Activated CD8-positive, alpha-beta memory T cell treated with anti-CD3 and anti-CD28 coated beads, Interleukin-2, amount 50 U/mL, for 1 hour (primary cell): ENCODE results near the gene RIOK1.
"Not testable (repeated sequence)": the region's sequence is repeated elsewhere in the genome, so short reads cannot be mapped to it uniquely, and the experiment has no call there.

Experiments
- DNase-seq: peaks from one replicate; pipeline ENCODE4 v3.0.0-alpha.2; 2020; ENCODE audit errors: extremely low read depth

Gene RIOK1

DNA sequence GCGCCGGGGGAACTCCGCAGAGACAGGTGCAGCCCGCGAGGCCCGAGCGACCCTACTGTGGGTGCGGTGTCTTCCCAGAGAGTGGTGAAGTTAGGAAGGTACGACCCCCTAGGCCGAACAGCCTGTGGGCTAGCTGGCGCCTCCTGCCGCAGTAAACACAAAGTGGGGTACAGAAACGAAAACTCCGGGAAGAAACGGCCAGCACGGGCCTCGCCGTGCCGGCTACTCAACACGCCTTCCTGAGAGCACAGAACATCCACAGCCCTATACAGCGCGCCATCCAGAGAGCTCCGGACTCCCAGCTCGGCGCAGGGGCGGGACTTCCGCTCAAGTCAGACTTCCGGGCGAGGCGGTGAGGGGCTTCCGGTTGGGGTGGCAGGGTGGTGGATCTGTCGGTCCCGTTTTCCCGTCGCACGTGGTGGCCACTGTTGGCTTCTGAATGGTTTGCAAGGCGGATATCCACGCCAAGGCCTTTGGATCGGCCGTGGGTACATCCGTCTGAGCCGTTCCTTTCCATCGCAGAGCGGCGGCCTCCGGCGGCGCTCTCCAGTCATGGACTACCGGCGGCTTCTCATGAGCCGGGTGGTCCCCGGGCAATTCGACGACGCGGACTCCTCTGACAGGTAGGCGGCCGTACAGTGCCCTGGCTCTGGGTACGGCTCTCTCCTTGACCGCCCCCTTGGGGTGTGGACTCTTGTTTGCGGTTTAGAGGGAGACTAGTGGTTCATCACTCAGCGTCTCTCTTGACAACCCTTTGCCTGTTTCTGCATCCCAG, at the start of gene RIOK1, which contains the start of gene CAGE1:
TSS of gene RIOK1 (plus strand) at position 358 of the 775 bp plus-strand sequence. CDS start at position 553, 195 bp downstream.
TSS of gene CAGE1 (minus strand) at position 292 of the 775 bp plus-strand sequence. CDS start 2,569 bp downstream, outside the sequence.
- DNase-seq = peak; percentile 88

DNA sequence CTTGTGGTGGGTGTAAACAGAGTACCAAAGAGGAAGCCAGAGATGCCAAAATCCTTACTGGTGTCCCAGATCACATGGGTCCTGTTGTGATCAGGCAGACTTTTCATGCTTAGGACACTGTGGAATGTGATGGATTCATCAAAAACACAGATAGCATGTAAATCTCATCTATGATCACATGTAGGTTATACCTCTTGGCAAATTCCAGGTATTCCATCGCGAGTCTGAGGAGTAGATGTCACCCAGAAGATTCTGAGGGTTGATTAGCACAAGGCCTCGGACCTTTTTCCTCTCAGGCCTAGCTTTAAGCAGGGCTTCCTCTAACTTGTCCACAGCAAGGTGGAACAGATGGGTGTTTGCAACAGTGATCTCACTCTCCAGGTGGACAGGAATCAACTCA, 48.3 kb upstream of the RIOK1 start:
- no peak for DNase-seq

DNA sequence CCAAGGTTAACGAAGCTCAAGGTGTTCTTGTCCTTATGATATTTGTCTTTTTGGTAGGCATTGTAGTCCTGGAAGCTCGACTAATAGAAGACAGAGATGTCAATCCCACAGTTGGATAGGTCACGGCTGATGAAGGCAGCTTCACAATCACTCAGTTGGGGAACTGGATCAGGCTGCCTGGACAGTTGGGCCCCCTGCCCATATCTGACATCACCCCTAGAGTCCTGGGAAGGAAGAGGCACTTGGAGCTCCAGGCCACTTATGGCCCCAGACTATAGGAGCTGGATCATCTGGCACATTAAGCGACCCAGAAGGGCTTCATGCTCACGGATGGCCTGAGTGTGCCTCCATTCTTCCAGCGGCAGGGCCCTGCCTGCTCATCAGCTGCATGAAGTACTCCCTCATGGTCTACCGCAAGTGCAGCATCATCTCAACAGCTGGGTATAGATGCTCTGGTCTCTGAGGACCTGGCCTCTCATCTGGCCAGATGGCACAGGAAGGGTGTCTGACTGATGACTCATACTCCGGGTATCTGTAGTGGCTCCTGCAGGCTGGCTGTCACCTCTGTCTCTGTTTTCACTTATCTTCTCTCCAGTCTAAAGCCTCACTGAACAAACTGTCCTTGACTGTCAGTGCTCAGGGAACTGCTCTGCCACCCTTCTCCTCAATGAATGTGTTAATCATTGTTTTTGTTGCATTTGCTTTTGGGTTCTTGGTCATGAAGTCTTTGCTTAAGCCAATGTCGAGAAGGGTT, 47.4 kb upstream of the RIOK1 start:
- DNase-seq = no peak

DNA sequence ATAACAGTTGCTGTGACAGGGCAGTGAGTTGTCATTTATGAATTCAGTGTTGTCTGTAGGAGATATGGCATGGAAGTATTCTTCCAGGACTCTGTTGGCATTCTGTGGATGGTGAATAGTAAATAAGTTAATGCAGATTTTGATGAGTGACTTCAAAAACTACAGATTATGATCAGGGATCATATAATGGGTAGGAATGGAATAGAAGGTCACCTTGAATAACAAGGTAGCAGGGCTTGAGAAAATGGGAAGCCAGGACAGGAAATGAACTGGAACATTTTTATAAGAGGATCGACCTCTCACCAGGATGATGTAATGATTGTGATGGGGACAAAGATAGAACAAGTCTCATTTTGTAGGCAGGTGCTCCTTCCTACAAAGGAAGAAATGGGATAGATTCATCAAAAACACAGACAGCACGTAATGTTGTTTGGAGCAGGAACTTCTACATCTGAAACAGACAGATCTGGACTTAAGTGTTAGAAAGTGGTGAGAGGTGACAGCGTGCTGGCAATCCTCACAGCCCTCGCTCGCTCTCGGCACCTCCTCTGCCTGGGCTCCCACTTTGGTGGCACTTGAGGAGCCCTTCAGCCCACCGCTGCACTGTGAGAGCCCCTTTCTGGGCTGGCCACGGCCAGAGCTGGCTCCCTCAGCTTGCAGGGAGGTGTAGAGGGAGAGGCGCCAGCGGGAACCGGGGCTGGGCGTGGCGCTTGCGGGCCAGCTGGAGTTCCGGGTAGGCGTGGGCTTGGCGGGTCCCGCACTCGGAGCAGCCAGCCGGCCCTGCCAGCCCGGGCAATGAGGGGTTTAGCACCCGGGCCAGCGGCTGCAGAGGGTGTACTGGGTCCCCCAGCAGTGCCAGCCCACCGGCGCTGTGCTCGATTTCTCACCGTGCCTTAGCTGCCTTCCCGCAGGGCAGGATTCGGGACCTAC, 45.8 kb upstream of the RIOK1 start:
- DNase-seq = no peak

DNA sequence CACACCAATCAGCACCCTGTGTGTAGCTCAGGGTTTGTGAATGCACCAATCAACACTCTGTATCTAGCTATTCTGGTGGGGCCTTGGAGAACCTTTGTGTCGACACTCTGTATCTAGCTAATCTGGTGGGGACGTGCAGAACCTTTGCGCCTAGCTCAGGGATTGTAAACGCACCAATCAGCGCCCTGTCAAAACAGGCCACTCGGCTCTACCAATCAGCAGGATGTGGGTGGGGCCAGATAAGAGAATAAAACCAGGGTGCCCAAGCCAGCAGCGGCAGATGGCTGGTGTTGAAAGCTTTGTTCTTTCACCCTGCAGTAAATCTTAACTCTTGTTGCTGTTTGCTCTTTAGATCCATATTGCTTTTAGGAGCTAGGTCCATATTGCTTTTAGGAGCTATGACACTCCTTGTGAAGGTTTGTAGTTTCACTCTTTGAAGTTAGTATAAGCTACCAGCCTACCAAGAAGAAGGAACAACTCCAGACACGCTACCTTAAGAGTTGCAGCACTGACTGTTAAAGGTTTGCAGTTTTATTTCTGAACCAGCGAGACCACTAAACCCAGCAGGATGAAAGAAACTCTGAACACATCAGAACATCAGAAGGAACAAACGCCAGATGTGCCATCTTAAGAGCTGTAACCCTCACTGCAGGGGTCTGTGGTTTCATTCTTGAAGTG, 44.7 kb upstream of the RIOK1 start:
- not testable (repeated sequence) for DNase-seq

DNA sequence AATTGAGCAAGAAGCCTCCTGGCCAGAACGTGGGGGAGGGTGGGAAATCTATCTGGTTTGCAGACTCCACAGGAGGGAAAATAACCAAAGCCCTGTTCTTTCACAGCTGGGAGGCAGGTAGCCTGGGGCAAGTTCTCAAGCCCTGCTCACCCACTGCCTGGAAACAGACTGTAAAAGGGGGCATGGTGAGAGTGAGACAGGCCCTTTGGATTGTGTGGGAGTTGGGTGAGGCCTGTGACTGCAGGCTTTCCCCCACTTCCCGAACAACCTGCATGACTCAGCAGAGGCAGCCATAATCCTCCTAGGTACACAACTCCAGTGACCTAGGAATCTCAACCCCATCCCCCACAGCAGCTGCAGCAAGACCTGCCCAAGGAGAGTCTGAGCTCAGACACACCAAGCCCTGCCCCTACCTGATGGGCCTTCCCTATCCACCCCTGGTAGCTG, 42.0 kb upstream of the RIOK1 start:
- DNase-seq = not testable (repeated sequence)

DNA sequence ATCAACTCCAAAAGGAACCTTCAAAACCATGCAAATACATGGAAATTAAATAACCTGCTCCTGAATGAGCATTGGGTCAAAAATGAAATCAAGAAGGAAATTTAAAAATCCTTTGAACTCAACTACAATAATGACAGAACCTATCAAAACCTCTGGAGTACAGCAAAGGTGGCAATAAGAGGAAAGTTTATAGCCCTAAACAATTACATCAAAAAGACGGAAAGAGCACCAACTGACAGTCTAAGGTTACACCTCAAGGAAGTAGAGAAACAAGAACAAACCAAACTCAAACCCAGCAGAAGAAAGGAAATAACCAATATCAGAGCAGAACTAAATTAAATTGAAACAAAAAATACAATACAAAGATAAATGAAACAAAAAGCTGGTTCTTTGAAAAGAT, 39.0 kb upstream of the RIOK1 start:
- not testable (repeated sequence) for DNase-seq

DNA sequence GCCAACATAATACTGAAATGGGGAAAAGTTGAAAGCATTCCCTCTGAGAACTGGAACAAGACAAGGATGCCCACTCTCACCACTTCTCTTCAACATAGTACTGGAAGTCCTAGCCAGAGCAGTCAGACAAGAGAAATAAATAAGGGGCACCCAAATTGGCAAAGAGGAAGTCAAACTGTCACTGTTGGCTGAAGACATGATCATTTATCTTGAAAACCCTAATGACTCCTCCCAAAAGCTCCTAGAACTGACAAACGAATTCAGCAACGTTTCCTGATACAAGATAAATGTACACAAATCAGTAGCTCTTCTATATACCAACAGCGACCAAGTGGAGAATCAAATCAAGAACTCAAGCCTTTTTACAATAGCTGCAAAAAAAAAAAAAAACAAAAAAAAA, 37.7 kb upstream of the RIOK1 start:
- not testable (repeated sequence) for DNase-seq

DNA sequence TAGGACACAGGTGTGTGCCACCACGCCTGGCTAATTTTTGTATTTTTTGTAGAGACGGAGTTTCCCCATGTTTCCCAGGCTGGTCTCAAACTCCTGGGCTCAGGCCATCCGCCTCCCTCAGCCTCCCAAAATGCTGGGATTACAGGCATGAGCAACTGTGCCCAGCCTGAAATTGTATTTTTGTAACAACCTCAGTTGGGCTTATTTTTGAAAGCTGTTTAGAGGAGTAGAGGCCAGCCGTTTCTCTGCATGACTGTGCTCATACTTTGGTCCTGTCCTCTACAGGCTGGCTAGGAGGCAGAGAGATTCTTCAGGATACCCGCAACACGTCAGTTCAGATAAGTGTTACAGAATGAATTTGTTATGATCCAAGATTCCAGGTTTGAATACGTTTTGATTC, 22.2 kb upstream of the RIOK1 start:
- DNase-seq = no peak

DNA sequence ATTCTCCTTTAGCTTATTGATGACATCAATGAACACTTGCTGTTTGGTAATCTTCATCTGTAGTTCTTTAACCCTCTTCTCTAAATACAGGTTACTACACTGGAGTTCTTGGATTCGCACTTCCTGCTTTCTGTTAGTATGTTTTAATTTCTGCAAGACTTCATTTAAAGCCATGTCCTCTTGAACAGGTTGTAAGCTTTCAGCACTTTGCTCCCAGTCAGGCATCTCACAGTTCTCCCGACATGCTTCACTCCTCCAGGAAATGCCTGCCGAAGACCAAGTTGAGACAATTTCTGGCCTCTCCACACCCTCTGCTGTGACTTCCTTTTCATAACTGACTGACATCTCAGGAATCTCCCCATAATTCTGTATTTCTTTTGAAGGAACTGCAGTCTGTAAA, 15.9 kb upstream of the RIOK1 start:
- no peak for DNase-seq

DNA sequence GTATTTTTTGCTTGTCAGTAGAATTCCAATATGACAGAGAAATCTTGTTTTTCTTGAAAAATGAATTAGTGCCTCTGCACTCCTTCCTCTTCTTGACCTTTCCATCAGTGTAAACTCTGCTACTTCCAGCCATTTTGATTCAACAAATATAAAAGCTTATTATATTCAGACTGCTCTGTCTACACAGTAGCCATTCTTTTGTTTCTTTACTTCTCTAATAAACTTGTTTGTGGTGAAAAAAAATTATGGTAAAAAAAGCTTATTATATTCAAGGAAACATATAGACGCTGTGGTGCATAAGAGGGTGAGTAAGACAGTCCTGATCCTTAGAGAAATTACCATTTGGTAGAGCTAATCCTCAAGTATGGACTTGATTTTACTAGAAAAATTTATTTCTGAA, 11.6 kb upstream of the RIOK1 start:
- DNase-seq = no peak

DNA sequence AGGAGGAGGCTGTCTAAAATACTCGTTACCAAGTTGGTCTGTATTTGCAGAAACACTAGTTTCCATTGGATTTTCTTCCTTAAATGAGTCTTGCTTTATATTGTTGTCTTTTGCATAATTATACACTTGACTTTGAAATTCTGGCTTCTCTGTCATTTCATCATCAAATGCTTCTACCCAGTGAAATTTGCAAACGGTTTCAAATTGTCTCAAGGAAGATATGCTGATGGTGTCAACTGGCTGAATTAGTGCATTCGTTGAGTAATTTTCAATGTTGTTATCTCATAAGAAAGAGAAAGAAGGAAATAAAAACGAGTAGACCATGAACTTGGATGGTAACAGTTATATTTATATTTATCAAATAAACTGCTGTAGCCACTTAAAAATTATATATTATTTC, 10.9 kb upstream of the RIOK1 start:
- DNase-seq = no peak

DNA sequence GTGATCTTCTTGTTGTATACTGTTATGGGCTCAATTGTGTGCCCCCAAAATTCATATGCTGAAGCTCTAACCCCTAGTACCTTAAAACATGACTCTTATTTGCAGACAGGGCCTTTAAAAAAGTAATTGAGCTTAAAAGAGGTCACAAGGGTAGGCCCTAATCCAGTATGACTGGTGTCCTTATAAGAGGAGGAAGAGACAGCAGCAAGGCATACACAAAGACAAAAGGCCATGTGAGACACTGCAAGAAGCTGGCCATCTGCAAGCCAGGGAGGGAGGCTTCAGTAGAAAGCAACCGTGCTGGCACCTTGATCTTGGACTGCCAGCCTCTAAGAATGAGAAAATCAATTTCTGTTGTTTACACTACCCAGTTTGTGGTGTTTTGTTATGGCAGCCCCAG, 8.5 kb upstream of the RIOK1 start:
- no peak for DNase-seq

DNA sequence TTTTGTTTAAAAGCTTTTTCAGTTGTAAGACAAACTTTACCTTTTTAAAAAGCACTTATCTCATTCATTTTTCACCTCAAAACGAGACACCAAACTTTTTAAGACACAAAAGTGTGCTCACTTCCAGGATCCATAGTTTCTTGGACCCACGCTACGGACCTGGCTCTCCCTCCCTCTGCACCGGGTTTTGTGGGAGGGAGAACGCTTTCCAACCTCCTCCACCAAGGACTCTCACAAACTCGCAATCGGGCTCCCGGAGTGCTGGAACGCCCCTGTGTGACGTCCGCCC, 502 bp upstream of the RIOK1 start:
- no peak for DNase-seq

DNA sequence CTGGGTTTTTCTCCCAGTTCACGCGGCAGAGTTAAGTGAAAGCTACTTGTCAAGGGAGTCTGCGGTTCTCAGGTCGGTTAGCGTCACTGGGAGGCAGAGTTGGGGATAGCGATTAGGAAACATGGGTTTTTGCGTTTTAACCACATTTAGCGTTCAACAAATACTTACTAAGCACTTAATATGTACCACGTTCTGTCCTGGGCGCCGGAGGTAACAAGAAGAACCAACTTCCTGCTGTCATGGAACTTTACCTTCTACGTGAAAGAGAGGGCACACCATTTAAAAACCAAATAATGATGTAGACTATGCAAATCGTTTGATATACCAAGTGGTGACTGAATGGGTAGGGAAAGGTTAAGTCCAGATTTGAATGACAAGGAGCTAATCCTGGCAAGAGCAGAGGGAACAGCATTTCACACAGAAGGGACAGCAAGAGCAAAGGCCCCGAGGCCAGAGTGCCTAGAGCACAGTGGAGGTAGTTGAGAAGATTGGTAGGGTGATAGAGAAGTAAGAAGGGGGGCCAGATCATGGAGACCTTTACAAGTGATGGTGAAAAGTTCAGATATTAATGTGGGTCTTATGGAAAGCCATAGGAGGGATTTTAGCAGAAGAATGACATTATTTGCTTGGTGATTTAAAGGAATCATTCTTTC, 744 bp downstream of the RIOK1 start:
- peak; percentile 38 for DNase-seq

DNA sequence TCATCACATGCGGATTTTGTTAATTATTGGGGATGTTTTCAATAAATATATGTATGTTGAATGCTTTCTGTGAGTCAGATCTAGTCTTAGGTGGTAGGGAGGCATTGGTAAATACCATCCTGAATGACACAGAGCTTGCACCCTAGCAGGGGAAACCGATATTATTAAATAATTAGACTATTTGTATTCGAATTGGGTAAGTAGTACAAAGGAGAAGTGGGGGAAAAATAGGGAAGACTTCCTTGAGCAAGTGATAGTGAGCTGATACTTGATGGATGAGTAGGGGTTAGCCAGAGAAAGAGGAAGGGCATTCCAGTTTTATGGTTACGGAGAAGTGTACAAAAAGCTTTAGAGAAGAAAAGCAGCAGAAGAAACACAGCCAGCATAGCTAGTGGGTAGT, 1.5 kb downstream of the RIOK1 start:
- no peak for DNase-seq

DNA sequence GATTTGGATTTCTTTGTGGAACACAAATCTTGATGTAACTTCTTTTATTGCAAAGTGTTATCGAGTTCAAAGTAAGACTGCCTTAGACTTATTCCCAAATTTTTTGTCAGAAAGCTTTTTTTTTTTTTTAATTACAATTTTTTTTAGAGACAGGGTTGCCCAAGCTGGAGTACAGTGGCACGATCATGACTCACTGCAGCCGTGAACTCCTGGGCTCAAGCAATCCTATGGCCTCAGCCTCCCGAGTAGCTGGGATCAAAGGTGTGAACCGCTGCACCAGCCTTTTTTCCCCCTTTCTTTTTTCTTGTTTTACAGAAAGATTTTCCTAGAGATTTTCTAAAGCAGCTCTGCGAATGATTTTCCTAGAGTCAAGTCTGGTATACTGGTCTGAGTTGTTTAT, 2.8 kb downstream of the RIOK1 start:
- DNase-seq = no peak

DNA sequence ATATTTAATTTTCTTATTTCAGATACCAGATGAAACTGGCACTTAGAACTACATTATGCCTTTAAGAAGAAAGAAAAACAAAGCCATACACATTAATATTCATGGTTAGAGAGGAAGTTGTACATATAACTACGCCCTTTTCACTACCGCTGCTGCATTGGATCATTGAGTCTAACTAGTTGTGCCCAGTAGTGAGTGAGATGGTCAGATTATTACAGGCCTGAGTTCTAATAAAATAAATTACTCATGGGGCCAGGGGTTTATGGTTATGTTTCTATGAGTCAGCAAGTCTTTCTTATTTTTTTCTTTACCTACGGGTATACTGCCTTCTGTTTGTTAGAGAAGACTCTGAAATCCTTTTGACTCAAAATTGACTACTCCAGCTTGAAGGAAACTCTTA, 11.5 kb downstream of the RIOK1 start:
- DNase-seq = no peak

DNA sequence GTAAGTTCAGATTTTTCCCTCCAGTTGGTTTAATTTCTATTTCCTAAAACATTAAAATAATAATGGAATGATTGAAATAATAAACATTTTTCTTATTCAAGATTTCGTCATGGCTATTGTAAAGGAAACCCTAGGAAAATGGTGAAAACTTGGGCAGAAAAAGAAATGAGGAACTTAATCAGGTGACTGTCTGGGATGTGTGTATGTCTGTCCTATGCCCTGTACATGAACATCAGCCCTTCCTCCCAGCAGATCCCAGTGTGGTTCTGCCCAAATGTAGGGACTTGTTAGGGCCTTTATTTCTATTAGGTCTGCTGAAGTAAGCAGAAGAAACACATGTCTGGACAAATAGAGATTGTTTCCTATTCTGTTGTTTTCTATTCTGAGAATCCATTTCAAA, 13.1 kb downstream of the RIOK1 start:
- no peak for DNase-seq

DNA sequence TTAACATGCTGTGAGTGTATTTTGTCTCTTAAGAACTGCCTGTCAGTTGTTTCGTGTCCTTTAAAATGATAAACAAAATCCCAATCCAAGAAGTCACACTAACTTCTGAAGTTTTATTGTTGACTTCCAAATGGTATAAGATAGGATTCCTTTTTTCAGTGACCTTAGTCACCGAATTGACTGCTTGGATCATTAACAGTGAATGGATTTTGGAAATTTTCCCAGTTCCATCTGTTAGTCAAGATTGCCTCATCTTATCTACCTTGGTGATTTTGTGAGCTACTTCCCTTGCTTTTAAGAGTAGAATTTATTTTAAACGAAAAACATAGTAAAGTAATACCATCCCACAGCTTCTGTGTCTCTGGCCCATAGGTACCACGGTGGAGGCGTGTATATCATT, 14.9 kb downstream of the RIOK1 start:
- no peak for DNase-seq

DNA sequence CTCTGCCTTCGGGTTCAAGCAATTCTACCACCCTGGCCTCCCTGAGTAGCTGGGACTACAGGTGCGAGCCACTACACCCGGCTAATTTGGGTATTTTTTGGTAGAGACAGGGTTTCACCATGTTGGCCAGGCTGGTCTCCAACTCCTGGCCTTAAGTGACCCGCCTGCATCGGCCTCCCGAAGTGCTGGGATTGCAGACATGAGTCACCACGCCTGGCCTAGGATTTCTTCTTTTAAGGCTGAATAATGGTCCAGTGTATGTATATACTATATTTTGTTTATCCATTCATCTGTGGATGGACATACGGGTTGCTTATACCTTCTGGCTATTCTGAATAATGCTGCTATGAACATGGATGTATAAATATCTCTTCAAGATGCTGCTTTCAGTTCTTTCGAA, 17.1 kb downstream of the RIOK1 start:
- no peak for DNase-seq
